GM19328 (cell line): Measurements from ENCODE around the gene FYCO1.

Source experiments
- ATAC-seq: cut with Tn5 transposase; IDR thresholded peaks from one replicate; pipeline ENCODE4 v1.9.1; 2021; ENCODE audit warnings: mild to moderate bottlenecking, moderate library complexity; ENCODE audit not compliant: unreplicated experiment

FYCO1 gene

DNA sequence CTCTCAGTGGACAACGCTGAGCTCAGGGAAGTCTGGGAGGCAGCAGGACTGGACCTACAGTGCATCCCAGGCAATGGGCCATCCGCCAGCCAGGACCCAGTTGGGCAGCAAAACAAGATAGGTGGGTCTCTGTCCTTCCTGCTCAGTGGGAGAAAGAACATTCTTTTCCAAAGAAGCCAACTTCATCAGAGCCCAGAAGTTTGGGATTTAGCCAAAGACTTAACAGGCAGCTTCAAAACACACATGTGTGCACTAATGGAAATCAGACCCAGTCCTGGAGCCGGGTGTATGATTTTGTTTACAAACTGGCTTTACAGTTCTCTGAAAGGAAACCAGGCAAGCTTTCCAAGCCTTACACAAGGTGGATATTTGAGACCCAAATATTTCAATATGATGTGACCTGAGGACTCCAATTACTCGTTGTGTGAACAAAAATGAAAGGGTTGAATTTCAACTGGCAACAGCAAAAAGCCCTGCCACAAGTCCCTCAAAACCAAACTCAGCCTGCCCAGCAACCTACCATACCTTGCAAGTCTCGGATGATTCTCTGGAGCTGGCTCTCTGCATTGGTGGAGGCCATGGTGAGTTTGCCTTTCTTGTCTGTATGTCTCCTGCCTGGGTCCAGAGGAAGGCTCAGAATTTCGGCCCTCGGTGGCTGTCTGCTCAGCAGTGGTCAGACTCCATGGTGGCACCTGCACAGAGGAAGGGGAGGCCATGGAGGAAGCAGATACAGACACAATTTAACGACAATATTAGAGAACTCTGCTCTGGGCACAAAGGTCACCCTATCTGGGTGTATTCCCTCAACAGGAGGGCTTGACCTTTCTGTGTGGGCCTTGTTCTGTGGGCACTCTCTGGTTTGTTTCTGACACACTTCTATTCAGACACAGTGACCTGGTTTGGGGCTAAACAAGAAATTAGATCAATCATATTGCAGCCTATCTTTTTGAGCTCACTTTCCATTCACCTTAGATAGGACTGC is 11.0 kb downstream of the FYCO1 start:
- ATAC-seq, result no peak

DNA sequence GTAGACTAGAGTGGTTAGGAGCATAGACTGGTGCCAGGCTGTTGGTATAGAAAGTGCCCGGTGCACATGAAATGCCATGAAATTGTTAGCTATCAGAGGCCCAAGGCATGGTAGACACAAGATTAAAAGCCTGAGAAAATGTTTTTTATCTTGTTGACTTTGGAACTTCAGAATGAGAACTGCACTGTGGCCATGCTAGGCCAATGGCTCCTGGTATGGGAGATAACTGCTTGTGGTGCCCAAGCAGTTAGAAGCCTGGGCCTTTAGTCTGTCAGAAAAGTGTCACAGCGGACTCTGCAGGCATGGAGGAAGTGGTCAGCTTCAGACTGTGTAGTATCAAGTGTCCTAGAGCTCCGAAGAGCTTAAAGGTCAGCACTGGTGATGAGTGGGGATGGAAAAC is 11.9 kb downstream of the FYCO1 start:
- no peak for ATAC-seq

DNA sequence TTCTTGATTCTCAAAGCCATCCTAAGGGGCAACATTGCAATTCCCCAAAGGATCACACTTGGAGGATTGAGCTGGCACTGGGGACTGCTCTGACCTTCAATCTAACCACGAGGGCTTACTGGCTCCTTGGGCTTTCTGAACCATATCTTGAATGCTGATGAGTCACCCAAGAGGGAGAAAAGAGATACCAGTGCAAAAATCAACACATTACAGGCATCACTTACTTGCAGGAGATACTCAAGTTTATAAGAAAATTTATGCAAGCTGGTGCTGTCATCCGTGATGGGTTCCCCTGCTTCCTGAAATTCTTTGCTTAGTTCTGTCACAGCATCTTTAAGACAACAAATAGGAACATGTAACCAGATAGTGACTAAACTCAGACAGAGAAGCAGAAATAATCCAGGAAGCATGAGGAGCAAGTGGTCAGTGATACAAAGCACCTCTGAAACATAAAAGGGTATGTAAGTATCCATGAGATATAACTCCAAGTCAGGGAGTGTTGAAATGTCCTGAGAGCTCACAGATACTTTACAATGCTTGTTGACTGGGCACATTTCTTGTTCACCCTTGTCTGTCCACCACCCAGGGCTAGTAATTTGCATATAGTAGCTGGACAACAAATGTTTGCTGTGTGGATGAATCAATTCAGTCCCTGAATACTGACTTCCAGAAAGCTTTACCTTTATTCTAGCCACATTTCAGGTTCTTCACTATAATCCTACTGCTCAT is 14.1 kb downstream of the FYCO1 start:
- ATAC-seq, result no peak

DNA sequence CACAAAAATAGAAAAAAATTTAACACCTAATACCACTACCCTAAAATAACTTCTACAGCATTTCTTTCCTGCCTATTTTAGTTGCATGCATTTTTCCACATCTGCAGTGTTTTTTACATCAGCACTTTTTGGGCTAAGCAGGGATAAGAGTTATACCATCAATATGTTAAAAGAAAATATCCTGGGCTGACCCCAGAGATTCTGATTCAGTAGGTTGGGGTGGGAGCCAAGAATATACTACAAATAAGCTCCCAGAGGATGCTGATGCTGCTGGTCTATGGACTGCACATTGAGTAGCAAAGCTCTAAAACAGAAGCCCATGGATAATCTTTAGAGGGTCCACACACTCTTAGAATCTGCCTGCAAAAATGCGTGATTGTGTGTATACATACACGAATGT is 14.8 kb downstream of the FYCO1 start:
- no peak for ATAC-seq

DNA sequence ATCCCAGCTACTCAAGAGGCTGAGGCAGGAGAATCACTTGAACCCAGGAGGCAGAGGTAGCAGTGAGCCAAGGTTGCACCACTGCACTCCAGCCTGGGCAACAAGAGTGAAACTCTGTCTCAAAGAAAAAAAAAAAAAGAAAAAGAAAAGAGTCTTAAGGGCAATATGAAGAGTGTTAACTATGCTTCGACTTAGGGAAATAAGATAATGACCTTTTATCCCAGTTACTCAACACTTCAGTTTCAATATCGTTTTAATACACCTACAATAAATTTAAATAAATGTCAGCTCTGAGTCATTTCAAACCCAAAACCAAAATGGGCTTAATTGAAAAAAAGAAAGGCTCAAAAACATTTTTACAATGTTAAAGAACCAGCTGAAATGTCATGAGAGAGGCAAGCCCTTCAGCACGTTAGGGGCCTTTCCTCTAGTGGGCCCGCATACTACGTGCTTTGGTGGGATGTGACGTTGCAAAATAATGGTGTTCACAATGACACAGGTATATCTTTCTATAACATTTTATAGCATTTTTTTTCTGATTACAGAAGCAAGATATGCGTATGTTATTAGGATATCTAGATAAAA is 15.3 kb downstream of the FYCO1 start:
- ATAC-seq, result no peak

DNA sequence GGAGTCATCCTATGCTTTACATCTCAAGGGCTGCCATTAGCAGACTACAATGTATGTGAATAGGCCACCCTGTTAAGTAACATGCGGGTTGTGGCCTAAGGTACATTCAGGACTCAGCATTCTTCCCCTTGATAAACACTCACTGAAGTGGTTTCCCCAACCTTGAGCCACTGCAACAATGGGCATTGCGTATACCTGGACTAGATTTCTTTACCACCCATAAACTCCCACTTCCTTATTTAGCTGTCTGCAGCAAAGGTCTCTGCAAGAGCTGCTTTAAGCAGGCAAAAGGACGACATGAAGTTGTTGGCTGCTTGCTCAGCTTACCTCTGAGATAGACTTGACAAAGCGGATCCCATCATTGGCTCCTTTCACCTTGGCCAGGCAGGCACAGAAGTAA is 16.2 kb downstream of the FYCO1 start:
- no peak for ATAC-seq

DNA sequence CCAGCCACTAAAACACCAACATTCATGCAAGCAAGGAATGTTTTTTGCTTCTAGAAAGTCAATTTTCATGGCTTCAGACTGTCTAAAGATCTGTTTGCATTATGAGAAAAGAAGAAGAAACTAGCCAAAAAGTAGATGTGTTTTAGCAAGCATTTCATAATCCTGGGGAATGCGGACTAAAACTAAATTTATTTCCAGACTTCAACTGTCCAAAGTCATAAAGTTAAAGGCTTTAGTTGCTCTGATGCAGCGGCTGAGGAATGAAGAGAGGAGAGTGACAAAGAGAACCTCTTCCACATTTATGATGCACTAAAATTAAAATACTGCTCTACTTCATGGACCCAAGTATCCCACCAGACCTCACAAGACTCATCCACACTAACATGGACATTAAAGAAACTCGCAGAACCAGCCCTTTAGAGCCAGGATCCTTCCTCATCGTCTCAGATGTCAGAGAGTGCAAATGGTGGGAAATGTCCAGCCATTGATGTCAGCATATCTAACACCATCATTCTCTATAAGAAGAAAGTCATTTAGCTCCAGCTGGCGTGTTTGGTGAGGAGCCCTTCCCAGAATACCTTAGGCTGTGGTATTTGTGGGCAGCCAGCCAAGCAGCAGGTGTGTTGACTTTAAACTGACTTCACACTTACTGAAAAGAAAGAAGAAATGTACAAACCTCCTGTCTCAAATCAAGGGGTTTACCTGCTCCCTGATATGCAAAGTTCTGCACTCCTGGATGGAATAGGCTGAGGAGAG is 17.4 kb downstream of the FYCO1 start:
- ATAC-seq, result no peak

DNA sequence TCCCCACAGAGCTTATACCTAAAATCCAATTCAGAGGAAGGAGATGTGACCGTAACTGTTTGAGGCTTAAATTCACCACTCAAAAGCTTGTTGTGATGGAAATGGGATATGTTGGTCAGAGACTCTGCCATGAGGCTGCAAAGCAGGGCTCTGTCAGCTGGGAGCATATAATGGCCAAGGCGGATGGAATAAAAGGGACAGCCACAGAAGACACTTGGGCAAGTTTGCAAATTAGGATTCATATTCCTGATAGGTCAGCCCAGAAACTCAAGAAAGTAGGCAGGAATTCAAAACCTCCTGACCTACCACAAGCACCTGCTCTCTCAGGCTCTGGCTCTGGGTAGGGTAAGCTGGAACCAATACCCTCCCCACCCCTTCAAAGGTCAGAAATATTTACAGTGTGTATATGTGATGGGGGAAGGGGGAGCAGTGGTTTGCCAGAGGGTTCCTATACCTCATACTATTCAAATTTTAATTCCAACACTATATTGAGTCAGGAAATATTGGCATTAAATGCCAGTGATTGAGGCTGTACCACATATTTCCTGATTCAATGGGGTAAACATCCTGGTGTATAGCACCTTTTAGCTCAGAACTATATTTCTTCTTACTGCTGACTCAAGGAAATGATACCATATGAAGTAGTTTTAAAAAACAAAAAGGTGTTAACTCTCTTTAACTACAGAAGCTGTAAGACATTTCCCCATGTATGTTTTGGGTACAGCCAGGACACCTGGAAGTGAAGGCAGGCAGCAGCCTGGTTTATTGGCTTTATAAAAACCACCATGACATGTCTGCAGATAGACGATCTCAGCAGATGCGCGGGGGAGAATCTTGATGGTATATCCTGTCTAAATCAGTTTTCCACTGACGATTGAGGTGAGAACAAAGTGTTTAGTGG is 19.2 kb downstream of the FYCO1 start:
- no peak for ATAC-seq

DNA sequence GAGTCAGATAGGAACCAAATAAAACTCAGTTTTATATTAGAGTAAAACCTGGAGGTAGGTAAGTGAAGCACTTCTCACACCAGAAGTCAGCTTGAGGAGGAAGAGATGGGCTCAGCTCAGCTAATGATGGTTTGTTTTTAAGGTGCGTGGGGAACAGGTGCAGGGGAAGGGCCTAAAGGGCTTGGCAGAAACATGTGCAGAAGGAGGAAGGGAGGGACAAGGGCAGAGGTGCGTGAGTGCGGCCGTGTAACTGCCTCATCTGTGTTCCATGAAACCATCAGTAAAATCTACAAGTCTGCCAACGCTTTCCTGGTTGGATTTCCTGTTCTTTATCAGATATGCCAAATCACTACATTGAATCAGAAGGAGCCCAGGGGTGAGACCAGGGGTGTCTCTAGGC is 19.9 kb downstream of the FYCO1 start:
- no peak for ATAC-seq

DNA sequence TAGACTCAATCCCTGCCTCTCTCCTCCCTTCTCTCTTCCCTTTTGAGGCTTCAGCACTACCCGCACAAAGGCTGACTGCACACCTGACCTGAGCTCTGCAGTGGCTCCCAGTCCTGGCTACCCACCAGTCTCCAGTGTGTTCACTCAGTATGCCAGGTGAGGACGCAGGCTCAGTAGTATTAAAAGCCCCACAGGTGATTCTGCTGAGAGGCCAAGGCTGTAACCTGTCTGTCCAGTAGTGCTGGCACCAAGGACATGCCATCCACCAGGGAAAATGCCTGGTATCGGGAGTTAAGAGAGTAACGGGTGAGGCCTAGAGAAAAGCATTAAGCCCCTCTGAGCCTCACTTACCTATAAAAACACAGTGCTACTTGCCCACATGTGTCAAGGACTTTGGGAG is 20.9 kb downstream of the FYCO1 start:
- no peak for ATAC-seq

DNA sequence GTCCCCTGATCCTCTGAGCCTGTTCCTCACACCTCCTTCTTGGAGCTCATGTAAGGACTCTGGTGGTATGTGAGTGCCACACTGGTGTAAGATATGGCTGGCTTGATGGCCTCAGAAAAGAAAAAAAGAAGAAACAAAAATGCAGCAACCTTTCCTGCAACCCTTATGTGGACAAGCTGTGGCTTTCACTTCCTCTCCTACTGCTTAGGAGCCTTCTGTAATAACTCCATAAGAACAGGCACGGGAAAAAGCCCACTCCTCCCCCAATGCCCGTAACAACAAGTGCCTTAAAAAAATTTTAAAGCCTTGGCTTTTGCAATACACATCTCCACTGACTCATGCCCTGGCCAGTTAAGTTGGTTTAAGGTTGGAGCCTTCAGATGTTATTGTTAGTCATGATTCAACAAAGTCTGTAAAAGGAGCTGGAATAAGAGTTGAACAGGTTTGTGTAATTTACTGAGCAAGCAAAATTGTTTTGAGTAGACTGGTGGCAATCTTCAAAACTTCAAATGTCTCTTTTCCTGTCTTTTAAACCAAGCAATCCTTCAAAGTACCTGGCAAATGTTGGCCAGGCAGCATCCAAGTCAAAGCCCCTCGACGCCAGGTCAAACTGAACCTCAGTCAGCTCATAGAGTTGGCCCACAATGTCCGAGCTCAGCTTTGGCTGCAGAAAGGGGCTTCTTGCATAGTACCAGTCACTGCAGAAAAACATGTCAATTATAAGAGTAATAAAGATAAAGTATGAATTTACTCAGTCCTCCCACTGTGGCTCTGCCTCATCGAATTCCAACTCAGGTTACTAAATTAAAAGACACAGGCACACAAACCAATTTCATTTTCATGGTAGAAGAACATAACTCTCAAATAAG is 22.9 kb downstream of the FYCO1 start:
- ATAC-seq, result no peak

DNA sequence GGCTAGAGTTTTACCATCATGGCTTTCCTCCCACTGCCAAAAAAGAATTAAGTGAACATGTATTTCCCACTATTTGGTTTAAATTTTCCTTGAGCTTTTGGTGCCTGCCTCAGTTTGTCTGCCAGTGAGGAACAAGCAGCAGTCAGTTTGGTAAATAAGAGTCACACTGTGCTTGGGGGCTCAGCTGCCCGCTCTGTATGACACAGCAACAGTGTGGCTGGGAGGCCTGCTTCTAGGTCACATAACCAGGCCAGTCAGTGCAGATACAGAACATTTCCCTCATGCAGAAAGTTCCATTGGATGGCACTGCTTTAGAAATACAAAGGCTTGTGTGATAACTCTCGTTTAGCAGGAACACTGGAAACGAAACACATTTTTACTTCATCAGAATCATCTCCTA is 25.7 kb downstream of the FYCO1 start:
- ATAC-seq, result no peak

DNA sequence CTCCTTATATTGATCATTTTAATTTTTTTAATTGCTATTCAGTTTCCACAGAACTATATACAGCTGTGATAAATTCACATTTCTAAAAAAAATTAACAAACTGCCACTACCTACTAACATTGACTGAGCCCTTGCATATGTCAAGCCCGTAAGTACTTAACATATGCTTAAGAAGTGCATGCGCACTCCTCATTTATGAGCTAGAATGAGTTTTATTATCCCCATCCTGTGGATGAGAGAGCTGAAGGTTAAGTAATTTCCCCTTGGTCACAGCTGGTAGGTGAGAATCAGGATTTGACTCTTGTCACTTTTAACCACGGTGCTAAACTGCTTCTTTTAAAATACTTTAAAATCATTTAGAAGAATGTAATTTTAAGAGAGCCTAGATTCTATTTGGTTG is 26.5 kb downstream of the FYCO1 start:
- no peak for ATAC-seq

DNA sequence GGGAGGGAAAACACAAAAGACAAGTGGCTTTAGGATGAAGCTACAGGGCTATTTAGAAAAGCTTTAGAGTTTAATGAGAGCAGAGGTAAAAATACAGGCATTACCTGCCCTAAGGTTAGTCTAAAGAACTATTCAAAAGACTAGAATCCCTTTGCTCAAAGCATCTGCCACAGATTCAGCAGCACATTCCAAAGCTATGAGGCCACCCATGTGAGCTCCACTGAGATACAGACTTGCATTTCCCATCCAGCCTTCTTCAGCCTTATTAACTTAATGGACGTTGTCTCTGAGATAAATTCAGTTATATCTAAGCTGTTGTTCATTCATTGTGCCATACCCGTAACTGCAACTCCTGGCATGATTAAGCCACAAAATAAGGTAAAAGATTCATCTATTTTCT is 26.9 kb downstream of the FYCO1 start:
- ATAC-seq, result no peak

DNA sequence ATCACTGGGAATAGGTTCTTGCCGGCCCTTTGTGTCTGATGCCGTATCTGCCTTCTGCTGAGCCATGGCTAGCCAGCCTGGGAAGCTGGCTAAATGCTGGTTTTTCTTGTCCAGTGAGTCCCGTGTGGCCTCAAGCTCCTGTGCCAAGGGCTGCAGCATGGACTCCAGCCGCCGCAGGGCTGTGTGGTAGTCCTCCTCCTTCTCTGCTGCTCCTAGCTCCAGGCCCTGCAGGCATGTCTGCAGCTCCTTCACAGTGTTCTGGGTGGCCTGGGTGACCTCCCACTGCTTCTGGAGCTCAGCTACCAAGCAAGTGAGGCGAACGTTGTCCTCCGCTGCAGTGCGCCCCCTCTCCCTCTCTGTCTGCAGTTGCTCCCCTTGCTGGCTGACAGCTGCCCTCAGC is 27.5 kb downstream of the FYCO1 start:
- no peak for ATAC-seq

DNA sequence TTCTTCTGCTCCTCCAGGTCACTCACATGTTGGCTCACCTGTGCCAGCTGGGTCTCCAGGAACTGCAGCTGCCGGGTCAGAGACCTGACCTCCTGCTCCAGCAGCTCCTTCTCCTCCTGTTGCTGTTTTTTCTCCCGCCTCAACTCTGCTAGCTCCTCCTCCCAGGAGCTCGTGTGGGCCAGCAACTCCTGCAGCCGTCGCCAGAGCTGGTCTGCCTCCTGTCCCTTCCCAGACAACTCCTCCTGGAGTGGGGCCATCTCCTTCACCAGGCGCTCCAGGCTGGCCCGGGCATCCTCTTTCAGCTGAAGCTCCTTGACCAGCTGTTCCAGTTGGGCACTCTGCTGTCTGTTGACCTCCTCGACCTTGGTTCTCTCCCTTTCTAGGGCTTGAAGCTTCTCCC is 27.9 kb downstream of the FYCO1 start:
- no peak for ATAC-seq

DNA sequence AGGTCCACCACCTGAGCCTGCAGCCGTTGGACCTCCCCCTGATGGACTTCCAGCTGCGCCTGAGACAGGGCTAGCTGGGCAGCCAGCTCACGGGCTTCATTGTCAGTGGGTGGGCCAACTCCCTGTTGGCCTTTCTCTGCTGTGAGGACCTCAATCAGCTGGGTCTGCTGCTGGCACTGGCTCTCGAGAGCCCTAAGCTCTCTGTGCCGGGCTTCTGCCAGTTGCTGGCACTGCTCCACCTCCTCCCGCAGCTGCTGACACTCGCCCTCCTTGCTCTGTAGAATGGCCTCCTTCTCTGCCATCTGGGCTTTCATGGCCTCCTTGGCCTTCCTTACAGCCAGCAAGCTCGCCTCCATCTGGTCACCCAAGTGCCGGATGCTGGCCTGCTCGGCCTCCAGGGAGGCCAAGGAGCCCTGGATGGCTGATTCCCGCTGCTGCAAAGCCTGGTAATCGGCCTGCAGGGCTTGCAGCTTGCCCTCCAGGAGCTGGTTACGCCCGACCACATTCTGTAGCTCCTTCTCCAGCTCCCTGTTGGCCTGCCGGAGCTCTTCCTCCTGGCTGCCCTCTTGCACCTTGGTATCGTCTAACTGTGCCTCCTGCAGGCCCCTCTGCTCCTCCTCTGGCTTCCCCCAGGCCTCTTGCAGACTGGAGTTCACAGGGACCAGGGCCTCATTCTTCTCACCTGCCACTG is 28.5 kb downstream of the FYCO1 start:
- no peak for ATAC-seq

DNA sequence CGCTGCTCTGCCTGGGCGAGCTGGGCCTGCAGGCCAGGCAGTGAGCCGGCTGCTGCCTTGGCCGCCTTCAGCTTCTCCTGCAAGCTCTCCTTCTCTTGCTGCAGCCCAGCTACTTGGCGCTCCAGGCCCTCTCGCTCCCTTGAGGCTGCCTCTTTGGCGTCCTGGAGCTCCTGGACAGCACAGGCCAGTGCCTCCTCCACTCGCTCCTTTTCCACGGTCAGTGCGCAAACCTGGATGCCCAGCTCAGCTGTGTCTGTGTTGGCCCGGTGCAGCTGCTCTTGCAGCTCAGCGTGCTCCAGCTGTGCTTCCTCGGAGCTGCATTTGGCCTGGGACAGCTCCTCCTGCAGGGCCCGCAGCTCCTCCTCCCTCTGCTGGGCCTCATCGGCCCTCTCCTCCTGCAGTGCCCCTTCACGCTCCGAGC is 29.2 kb downstream of the FYCO1 start:
- ATAC-seq, result no peak

DNA sequence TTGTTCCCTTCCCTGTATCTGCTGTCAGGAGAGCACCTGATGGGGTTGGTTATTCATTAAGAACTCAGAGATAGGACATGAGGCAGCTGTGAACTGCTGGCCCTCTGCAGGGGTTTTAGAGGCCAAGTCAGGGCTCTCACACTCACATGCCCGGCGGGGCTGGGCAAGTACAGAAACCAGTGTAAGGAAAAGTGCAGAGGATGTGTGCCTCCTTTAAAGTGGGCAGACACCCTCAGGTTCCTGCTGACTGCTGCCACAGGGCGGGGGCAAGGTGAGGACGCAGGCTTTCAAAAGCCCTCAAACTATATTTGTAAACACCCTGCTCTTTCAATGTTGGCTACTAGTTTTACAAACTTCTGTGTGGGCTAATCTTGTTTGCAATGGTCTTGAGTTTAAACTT is 30.0 kb downstream of the FYCO1 start:
- ATAC-seq, result no peak
